Measurements from ENCODE around the gene QDPR. TPM values are rescaled to one million over a fixed set of nuclear protein-coding genes. Genes with fewer than 3 reads are reported as not detected.

Gene QDPR
- total RNA-seq, 1 experiment from 2014 or later = 39.5 TPM

- TF ChIP-seq FOSL1 (IDR thresholded peaks at IDR 0.05; ENCODE audit: low read depth) (no peak), EZH2phosphoT487 (IDR thresholded peaks at IDR 0.05; ENCODE audit: borderline replicate concordance) (no peak)
Observed at GRCh38 chr4:17497890-17498523, 13.9 kb downstream of the QDPR start (continued).

- ChIA-PET POLR2A (no interaction called here), RAD21 (ENCODE audit: low non-redundant PET in 1 of 2, low total read pairs in 2 of 2, uncharacterized antibody in 2 of 2, unreplicated experiment in 2 of 2) (no interaction called here), CTCF (interaction anchor here (0.7 kb wide), 1 partner anchor 22 kb away, joined by 3 read pairs; no protein-coding TSS in a partner anchor)
- H3K4me1 ChIP-seq (ENCODE audit: control insufficient read depth in 1 of 2, insufficient read depth in 2 of 2, low read length in 2 of 2) = peaks cover 0 to 10% of the 10 kb centered on the region in 2 experiments; a peak in 1 of 4 replicates
- H3K79me2 ChIP-seq (ENCODE audit: insufficient read depth, low read length) = peaks cover 27% of the 10 kb centered on the region
- TF ChIP-seq CEBPB (IDR thresholded peaks at IDR 0.05; ENCODE audit: low read depth) (no peak), REST (IDR thresholded peaks at IDR 0.05; ENCODE audit: low read depth) (no peak), JUND (IDR thresholded peaks at IDR 0.05) (0 out of 2 replicates have a peak, but pooled peaks have one; percentile 22)
- no peaks in the 10 kb centered on the region for H3K9me3 ChIP-seq (ENCODE audit: control insufficient read depth in 1 of 2, insufficient read depth in 1 of 2, low read depth in 1 of 2, low read length in 2 of 2)
- H3K9me2 ChIP-seq (ENCODE audit: insufficient read depth) = no peaks in the 10 kb centered on the region
- ATAC-seq = 0 out of 2 replicates have a peak, but pooled peaks have one; percentile 52
- peak overlapping the region; percentile 15; the same call in 1 of the 2 replicates for H3K4me2 ChIP-seq (ENCODE audit: low read length)
- H3K36me3 ChIP-seq (ENCODE audit: control insufficient read depth in 1 of 2, insufficient read depth in 2 of 2, low read length in 2 of 2) = peaks cover 19 to 21% of the 10 kb centered on the region in 2 experiments; a peak in 3 of 4 replicates
- BruUV-seq (replicated peaks) = no TSS peak
- no peak overlapping the region for H3K27ac ChIP-seq (ENCODE audit: low read depth, low read length)
- no peak overlapping the region for H3K9ac ChIP-seq (ENCODE audit: low read length)
- no peak overlapping the region for H2AFZ ChIP-seq (ENCODE audit: low read depth, low read length, poor library complexity, severe bottlenecking)
- DNase-seq (ENCODE audit: low read depth, low spot score) = no peak
- no peaks in the 10 kb centered on the region for H3K27me3 ChIP-seq (ENCODE audit: insufficient read depth, low read length)
- H3K4me3 ChIP-seq (replicated peaks in 1 of 2; ENCODE audit: low read depth in 1 of 2, low read length in 2 of 2) = no peak overlapping the region
- no peaks in the 10 kb centered on the region; the same call in 1 of the 2 replicates for H4K20me1 ChIP-seq (ENCODE audit: insufficient read depth)
- intact Hi-C loops (cut with micrococcal nuclease) = no loop called here
Observed at GRCh38 chr4:17494258-17495190, 17.4 kb downstream of the QDPR start.
